Activated naive CD8-positive, alpha-beta T cell treated with anti-CD3 and anti-CD28 coated beads, Interleukin-2, amount 50 U/mL, for 24 hours (primary cell): Measurements from ENCODE around the gene S100A7A.

Experiments
- ATAC-seq: fragments of 150-1000 bp; cut with Tn5 transposase; one replicate; pipeline ENCODE4 v1.10.0; 2021
- DNase-seq: peaks from one replicate; pipeline ENCODE4 v3.0.0; 2021
- H3K27ac Mint-ChIP-seq: one replicate; pipeline ENCODE4 v1.8.0; 2021; ENCODE audit warnings: mild to moderate bottlenecking, mixed read lengths
- H3K27me3 Mint-ChIP-seq: one replicate; pipeline ENCODE4 v1.8.0; 2021; ENCODE audit warnings: mixed read lengths
- H3K36me3 Mint-ChIP-seq: one replicate; pipeline ENCODE4 v1.8.0; 2021; ENCODE audit warnings: low read depth, mixed read lengths
- H3K4me1 Mint-ChIP-seq: one replicate; pipeline ENCODE4 v1.8.0; 2021; ENCODE audit warnings: mixed read lengths
- H3K4me3 Mint-ChIP-seq: one replicate; pipeline ENCODE4 v1.8.0; 2021; ENCODE audit warnings: mild to moderate bottlenecking, moderate library complexity, mixed read lengths
- H3K9me3 Mint-ChIP-seq: one replicate; pipeline ENCODE4 v1.8.0; 2021; ENCODE audit warnings: mixed read lengths

Gene S100A7A

GRCh38 chr1:153415850-153416570 is at the start of gene S100A7A:
S100A7A (plus strand) TSS chr1:153416520; CDS start chr1:153418083, 1,563 bp downstream.
- Mint-ChIP-seq H3K27me3 (peaks cover 16% of the 10 kb centered on the region), H3K36me3 (no peaks in the 10 kb centered on the region), H3K4me3 (no peak within 1 kb of the TSS), H3K4me1 (no peaks in the 10 kb centered on the region), H3K9me3 (no peaks in the 10 kb centered on the region), H3K27ac (no peak within 1 kb of the TSS)
- ATAC-seq (no peak), DNase-seq (no peak)

- ATAC-seq (no peak), DNase-seq (no peak)
Observed at GRCh38 chr1:153367090-153367489, 49.2 kb upstream of the S100A7A start.

GRCh38 chr1:153368495-153368894 is 47.8 kb upstream of the S100A7A start:
- Mint-ChIP-seq H3K9me3 (no peaks in the 10 kb centered on the region), H3K4me3 (no peak overlapping the region), H3K27ac (no peak overlapping the region), H3K36me3 (no peaks in the 10 kb centered on the region), H3K27me3 (peaks cover 14% of the 10 kb centered on the region), H3K4me1 (no peaks in the 10 kb centered on the region)
- ATAC-seq (no peak), DNase-seq (no peak)

More at GRCh38 chr1:153367090-153367489, 49.2 kb upstream of the S100A7A start:
- Mint-ChIP-seq H3K4me1 (no peaks in the 10 kb centered on the region), H3K27me3 (peaks cover 12% of the 10 kb centered on the region), H3K27ac (no peak overlapping the region), H3K9me3 (no peaks in the 10 kb centered on the region), H3K36me3 (no peaks in the 10 kb centered on the region), H3K4me3 (no peak overlapping the region)

GRCh38 chr1:153370146-153370545 is 46.2 kb upstream of the S100A7A start:
- no peak overlapping the region for H3K4me3 Mint-ChIP-seq
- no peaks in the 10 kb centered on the region for H3K4me1 Mint-ChIP-seq
- H3K27me3 Mint-ChIP-seq, result peaks cover 13% of the 10 kb centered on the region
- no peak overlapping the region for H3K27ac Mint-ChIP-seq
- H3K9me3 Mint-ChIP-seq, result no peaks in the 10 kb centered on the region
- no peak for ATAC-seq
- no peaks in the 10 kb centered on the region for H3K36me3 Mint-ChIP-seq
- DNase-seq, result no peak

- Mint-ChIP-seq H3K4me1 (no peaks in the 10 kb centered on the region), H3K27me3 (peaks cover 13% of the 10 kb centered on the region), H3K4me3 (no peak overlapping the region), H3K9me3 (no peaks in the 10 kb centered on the region), H3K36me3 (no peaks in the 10 kb centered on the region), H3K27ac (no peak overlapping the region)
- DNase-seq (no peak), ATAC-seq (no peak)
Observed at GRCh38 chr1:153371231-153371630, 45.1 kb upstream of the S100A7A start.

- Mint-ChIP-seq H3K27ac (no peak overlapping the region), H3K27me3 (peaks cover 13% of the 10 kb centered on the region), H3K4me1 (no peaks in the 10 kb centered on the region), H3K4me3 (no peak overlapping the region), H3K36me3 (no peaks in the 10 kb centered on the region), H3K9me3 (no peaks in the 10 kb centered on the region)
- no peak for ATAC-seq
- no peak for DNase-seq
Observed at GRCh38 chr1:153372571-153372970, 43.7 kb upstream of the S100A7A start.

- ATAC-seq, result no peak
- no peak for DNase-seq
- Mint-ChIP-seq H3K4me1 (no peaks in the 10 kb centered on the region), H3K9me3 (no peaks in the 10 kb centered on the region), H3K27ac (no peak overlapping the region), H3K36me3 (no peaks in the 10 kb centered on the region), H3K27me3 (peaks cover 18% of the 10 kb centered on the region), H3K4me3 (no peak overlapping the region)
Observed at GRCh38 chr1:153374071-153374470, 42.2 kb upstream of the S100A7A start.

GRCh38 chr1:153375511-153375910 is 40.8 kb upstream of the S100A7A start, which contains the start of gene S100A12:
S100A12 (minus strand) TSS chr1:153375621; CDS start chr1:153374592, 1,029 bp downstream.
- ATAC-seq, result no peak
- H3K27me3 Mint-ChIP-seq, result peaks cover 13% of the 10 kb centered on the region
- no peak within 1 kb of the TSS for H3K27ac Mint-ChIP-seq

GRCh38 chr1:153379591-153379990 is 36.7 kb upstream of the S100A7A start:
- ATAC-seq, result no peak
- no peak overlapping the region for H3K4me3 Mint-ChIP-seq
- H3K9me3 Mint-ChIP-seq, result peaks cover 18% of the 10 kb centered on the region
- peaks cover 2% of the 10 kb centered on the region for H3K36me3 Mint-ChIP-seq
- no peak overlapping the region for H3K27ac Mint-ChIP-seq
- H3K27me3 Mint-ChIP-seq, result peaks cover 14% of the 10 kb centered on the region
- DNase-seq, result no peak
- H3K4me1 Mint-ChIP-seq, result no peaks in the 10 kb centered on the region

More at GRCh38 chr1:153375511-153375910, 40.8 kb upstream of the S100A7A start, which contains the start of gene S100A12:
- Mint-ChIP-seq H3K4me3 (no peak within 1 kb of the TSS), H3K4me1 (no peaks in the 10 kb centered on the region), H3K9me3 (no peaks in the 10 kb centered on the region), H3K36me3 (peaks cover 2% of the 10 kb centered on the region)
- DNase-seq, result no peak

GRCh38 chr1:153380711-153381110 is 35.6 kb upstream of the S100A7A start:
- DNase-seq (no peak), ATAC-seq (no peak)
- Mint-ChIP-seq H3K4me1 (no peaks in the 10 kb centered on the region), H3K27ac (no peak overlapping the region), H3K9me3 (peaks cover 18% of the 10 kb centered on the region), H3K4me3 (no peak overlapping the region), H3K27me3 (peaks cover 13% of the 10 kb centered on the region), H3K36me3 (peaks cover 2% of the 10 kb centered on the region)

GRCh38 chr1:153384958-153385580 is 31.3 kb upstream of the S100A7A start:
- Mint-ChIP-seq H3K9me3 (peaks cover 18% of the 10 kb centered on the region), H3K36me3 (no peaks in the 10 kb centered on the region), H3K4me1 (peaks cover 2% of the 10 kb centered on the region), H3K27ac (no peak overlapping the region), H3K4me3 (no peak overlapping the region), H3K27me3 (peaks cover 15% of the 10 kb centered on the region)
- ATAC-seq (no peak), DNase-seq (no peak)

GRCh38 chr1:153386500-153386901 is 29.8 kb upstream of the S100A7A start:
- Mint-ChIP-seq H3K9me3 (peaks cover 11% of the 10 kb centered on the region), H3K27me3 (peaks cover 10% of the 10 kb centered on the region), H3K4me1 (peaks cover 2% of the 10 kb centered on the region), H3K27ac (no peak overlapping the region), H3K36me3 (no peaks in the 10 kb centered on the region), H3K4me3 (no peak overlapping the region)
- DNase-seq (no peak), ATAC-seq (no peak)

GRCh38 chr1:153387001-153387400 is 29.3 kb upstream of the S100A7A start:
- Mint-ChIP-seq H3K36me3 (no peaks in the 10 kb centered on the region), H3K9me3 (peaks cover 7% of the 10 kb centered on the region), H3K27me3 (peaks cover 8% of the 10 kb centered on the region), H3K4me1 (peaks cover 2% of the 10 kb centered on the region), H3K4me3 (no peak overlapping the region), H3K27ac (no peak overlapping the region)
- no peak for ATAC-seq
- no peak for DNase-seq

GRCh38 chr1:153387785-153388184 is 28.5 kb upstream of the S100A7A start:
- H3K27me3 Mint-ChIP-seq, result peaks cover 8% of the 10 kb centered on the region
- peaks cover 2% of the 10 kb centered on the region for H3K4me1 Mint-ChIP-seq
- DNase-seq, result no peak
- H3K4me3 Mint-ChIP-seq, result no peak overlapping the region
- no peak for ATAC-seq
- H3K36me3 Mint-ChIP-seq, result no peaks in the 10 kb centered on the region
- no peak overlapping the region for H3K27ac Mint-ChIP-seq
- no peaks in the 10 kb centered on the region for H3K9me3 Mint-ChIP-seq

- no peaks in the 10 kb centered on the region for H3K9me3 Mint-ChIP-seq
- ATAC-seq (no peak), DNase-seq (no peak)
- H3K4me3 Mint-ChIP-seq, result no peak overlapping the region
- no peaks in the 10 kb centered on the region for H3K36me3 Mint-ChIP-seq
- H3K27ac Mint-ChIP-seq, result no peak overlapping the region
- H3K4me1 Mint-ChIP-seq, result peaks cover 2% of the 10 kb centered on the region
- peaks cover 10% of the 10 kb centered on the region for H3K27me3 Mint-ChIP-seq
Observed at GRCh38 chr1:153389401-153389800, 26.9 kb upstream of the S100A7A start.
